HUDEP-2 (cell line): ENCODE results near the gene TMEM141.

Experiments
- DNase-seq, 76 experiments: peaks; one replicate each; lab custom pipeline; 2025; ENCODE audit not compliant: unreplicated experiment in 76 of 76; lab: John Stamatoyannopoulos, UW

Gene TMEM141

DNA sequence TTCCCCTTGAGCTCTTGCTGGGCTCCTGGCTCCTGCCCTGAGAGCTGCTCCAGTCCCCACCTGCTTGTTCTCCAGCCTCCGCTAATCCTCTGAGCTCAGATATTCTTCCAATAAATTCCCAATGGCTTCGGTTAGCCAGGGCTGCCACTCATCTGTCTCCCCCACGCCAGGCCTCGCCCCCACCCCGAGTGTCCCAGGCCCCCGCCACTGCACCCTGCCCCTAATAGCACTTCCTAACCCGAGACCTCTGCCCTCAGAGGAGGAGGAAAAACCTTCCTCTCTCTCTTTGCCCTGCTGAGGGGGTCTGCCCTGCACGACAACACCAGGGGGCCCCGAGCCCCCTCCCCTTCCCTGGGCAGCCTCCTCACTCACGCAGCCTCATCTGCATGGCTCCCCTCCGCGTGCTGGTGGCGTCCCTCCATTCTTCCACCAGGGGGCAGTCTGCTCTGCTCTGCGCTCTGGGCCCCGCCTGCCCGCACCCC lies 21.4 kb upstream of the TMEM141 start:
- DNase-seq: peak in 39 of 76 experiments; percentile 2 to 64 (median 33)

GRCh38 chr9:136771907-136772415 lies 19.2 kb upstream of the TMEM141 start:
- DNase-seq: peak in 21 of 76 experiments; percentile 13 to 63 (median 31)

GRCh38 chr9:136773386-136774044 lies 17.6 kb upstream of the TMEM141 start:
- DNase-seq: peak in 5 of 76 experiments; percentile 9 to 19 (median 18)

- no peak for DNase-seq
Measured at GRCh38 chr9:136774416-136775045, 16.6 kb upstream of the TMEM141 start.

GRCh38 chr9:136775191-136775590 lies 16.0 kb upstream of the TMEM141 start:
- DNase-seq: no peak

GRCh38 chr9:136776947-136777346 lies 14.2 kb upstream of the TMEM141 start:
- no peak for DNase-seq

DNA sequence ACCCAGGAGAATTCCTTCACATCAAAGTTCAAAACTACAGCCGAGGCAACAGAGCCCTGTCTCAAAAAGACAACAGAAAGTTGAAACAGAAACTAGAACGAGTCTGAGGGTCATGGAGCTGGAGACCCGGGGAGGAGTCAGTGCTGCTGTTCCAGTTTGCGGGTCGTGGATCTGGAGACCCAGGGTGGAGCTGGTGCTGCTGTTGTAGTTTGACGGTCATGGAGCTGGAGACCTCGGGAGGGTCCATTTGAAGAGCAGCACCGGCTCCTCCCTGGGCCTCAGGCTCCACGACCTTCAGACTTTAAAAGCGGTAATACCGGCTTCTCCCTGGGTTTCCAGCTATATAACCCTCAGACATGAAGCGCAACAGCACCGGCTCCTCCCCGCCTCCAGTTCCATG lies 13.8 kb upstream of the TMEM141 start:
- no peak for DNase-seq

DNA sequence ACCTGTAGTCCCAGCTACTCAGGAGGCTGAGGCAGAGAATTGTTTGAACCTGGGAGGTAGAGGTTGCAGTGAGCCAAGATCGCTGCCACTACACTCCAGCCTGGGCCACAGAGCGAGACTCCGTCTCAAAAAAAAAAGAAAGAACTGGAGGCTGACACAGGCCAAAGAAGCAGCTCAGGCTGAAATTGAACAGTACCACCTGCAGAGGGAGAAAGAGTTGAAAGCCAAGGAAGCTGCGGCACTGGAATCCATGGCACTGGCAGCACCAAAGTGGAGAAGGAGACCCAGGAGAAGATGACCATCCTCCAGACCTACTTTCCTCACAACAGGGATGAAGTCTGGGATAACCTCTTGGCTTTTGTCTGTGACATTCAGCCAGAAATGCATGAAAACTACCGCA lies 11.3 kb upstream of the TMEM141 start:
- DNase-seq: no peak

DNA sequence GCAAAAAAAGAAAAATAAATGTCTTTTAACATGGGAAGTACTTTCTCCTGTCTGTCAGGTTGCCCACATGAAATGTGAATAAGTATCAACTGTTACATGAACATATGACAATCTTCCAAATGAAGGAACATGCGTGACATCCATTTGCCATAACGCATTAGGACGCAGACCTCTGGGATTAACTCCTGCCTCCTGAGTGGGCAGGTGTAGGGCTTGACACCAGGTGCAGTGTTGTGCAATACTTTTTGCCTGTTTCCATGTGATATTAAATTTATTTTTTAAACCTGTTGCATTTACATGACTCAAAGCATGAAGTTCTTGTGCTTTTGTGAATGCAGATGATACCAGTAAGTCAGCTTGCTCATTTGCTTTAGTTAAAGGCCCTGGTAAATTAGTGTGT lies 8.7 kb upstream of the TMEM141 start:
- no peak for DNase-seq

- DNase-seq: peak in 24 of 76 experiments; percentile 19 to 74 (median 48)
Measured at GRCh38 chr9:136784249-136784996, 6.7 kb upstream of the TMEM141 start.

DNA sequence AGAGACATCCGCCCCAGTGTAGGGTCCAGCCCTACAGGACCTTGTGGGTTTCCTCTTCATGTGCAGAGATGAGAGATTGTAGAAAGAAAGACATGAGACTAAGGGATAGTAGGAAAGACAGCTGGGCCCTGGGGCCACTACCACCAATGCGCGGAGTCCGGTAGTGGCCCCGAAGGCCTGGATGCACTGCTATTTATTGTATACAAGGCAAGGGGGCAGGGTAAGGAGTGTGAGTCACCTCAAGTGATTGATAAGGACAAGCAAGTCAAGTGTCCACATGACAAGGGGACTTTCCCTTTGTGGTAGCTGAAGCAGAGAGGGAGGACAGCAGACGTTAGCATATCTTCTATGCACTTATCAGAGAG lies 6.2 kb upstream of the TMEM141 start:
- DNase-seq: peak in 70 of 76 experiments; percentile 26 to 93 (median 68)

- peak in 44 of 76 experiments; percentile 11 to 73 (median 46) for DNase-seq
Measured at GRCh38 chr9:136785565-136786355, 5.4 kb upstream of the TMEM141 start.

GRCh38 chr9:136786451-136786850 lies 4.7 kb upstream of the TMEM141 start:
- DNase-seq: no peak

GRCh38 chr9:136786983-136787382 lies 4.2 kb upstream of the TMEM141 start:
- DNase-seq: peak in 4 of 76 experiments; percentile 21 to 35 (median 26)

DNA sequence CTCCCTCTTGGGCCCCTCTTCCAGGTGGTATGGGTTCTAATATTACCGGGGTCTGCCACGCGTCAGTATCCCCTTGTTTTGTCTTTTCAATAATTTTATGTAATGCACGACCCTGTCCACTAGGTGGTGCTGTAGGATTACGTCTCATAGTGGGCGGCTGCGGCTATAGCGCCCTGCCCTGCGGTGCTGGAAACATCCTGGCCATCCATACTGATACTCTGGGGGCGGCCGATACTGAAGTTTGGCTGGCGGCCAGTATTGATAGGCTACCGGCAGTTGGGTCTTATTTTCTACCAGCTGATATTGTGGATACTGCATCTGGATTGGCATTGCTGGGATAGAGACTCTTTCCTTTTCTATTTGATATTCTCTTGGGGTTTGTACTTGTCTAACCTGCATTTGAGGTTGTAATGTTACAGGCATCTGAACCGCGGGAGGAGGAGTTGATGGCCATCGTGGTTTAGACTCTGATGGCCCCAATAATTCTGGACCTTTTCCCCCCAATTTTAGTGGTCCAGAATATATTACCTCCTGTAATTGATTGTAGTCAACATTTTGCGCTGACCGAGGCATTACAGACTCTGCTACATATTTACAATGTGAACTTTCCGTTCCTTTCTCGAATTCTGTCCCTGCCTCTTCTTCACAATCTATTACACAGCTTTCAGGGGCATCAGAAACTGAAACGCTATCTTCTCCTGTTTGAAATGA lies 3.3 kb upstream of the TMEM141 start:
- peak in 69 of 76 experiments; percentile 32 to 88 (median 71) for DNase-seq

DNA sequence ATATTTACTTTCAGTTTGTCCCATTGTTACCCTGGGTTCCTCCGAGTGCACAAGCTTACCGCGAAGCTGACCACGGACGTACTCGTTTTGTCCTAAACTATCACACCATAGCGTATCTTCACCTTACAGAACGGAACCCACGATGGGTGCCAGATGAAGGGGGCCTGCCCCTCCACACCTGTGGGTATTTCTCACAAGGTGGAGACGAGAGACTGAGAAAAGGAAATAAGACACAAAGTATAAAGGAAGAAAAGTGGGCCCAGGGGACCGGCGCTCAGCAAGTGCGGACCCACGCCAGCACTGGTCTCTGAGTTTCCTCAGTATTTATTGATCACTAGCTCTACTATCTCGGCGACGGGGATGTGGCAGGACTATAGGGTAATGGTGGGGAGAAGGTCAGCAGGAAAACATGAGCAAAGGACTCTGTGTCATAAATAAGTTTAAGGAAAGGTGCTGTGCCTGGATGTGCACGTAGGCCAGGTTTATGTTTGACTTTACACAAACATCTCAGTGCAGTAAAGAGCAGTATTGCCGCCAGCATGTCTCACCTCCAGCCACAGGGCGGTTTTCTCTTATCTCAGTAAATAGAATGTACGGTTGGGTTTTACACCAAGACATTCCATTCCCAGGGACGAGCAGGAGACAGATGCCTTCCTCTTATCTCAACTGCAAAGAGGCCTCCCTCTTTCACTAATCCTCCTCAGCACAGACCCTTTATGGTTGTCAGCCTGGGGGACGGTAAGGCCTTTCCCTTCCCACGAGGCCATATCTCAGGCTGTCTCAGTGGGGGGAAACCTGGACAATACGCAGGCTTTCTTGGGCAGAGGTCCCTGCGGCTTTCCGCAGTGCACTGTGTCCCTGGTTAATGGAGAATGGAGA lies 2.3 kb upstream of the TMEM141 start:
- DNase-seq: peak in 50 of 76 experiments; percentile 16 to 75 (median 46)

DNA sequence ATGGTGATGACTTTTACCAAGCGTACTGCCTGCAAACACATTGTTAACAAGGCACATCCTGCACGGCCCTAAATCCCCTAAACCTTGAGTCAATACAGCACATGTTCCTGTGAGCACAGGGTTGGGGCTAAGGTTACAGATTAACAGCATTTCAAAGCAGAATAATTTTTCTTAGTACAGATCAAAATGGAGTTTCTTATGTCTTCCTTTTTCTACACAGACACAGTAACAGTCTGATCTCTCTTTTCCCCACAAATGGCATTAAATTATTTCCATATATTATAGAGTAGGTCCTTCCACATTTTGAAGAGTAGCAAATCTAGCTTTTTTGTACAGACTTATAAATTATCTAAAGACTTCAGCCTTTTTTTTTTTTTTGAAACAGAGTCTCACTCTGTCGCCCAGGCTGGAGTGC lies 1.6 kb upstream of the TMEM141 start:
- DNase-seq: peak in 1 of 76 experiments; percentile 57

GRCh38 chr9:136791516-136792276 lies 552 bp downstream of the TMEM141 start:
- DNase-seq: peak in 54 of 76 experiments; percentile 10 to 90 (median 49)
